D721Med (cell line): Measurements from ENCODE around the gene EIF4E3.

ENCODE experiments used
- DNase-seq: peaks from one replicate; pipeline ENCODE4 v3.0.0; 2011; ENCODE audit warnings: low spot score; ENCODE audit not compliant: insufficient read length
- FAIRE-seq: peaks from 2 replicates; lab custom pipeline; 2011; peaks lifted over from hg19 to GRCh38; lab: Jason Lieb, UNC
- CTCF ChIP-seq: IDR thresholded peaks from 2 replicates; pipeline ENCODE4 v1.5.1; 2012; ENCODE audit warnings: mild to moderate bottlenecking, control low read depth; ENCODE audit not compliant: insufficient read depth; ENCODE audit errors: missing control alignments

Gene EIF4E3

GRCh38 chr3:71734881-71735280, 9.7 kb upstream of the EIF4E3 start:
- FAIRE-seq, result no peak
- no peak for DNase-seq
- TF ChIP-seq CTCF, result no peak

- DNase-seq (no peak), FAIRE-seq (peak; percentile 29)
- TF ChIP-seq CTCF, result no peak
These were observed 8.1 kb upstream of the EIF4E3 start for GRCh38 chr3:71733319-71733718.

GRCh38 chr3:71732637-71733036, 7.4 kb upstream of the EIF4E3 start:
- no peak for DNase-seq
- no peak for FAIRE-seq
- no peak for TF ChIP-seq CTCF

GRCh38 chr3:71728632-71729342, 3.6 kb upstream of the EIF4E3 start:
- FAIRE-seq, result no peak
- DNase-seq, result no peak
- TF ChIP-seq CTCF, result no peak

- no peak for FAIRE-seq
- TF ChIP-seq CTCF, result no peak
- no peak for DNase-seq
These were observed 944 bp upstream of the EIF4E3 start for GRCh38 chr3:71726146-71726545.

- FAIRE-seq, result no peak
- DNase-seq, result no peak
- TF ChIP-seq CTCF, result no peak
These were observed 475 bp downstream of the EIF4E3 start for GRCh38 chr3:71724584-71725270.

- no peak for TF ChIP-seq CTCF
- FAIRE-seq, result no peak
- no peak for DNase-seq
These were observed 1.1 kb downstream of the EIF4E3 start for GRCh38 chr3:71724171-71724453.
